GM18858 (cell line): Measurements from ENCODE around the gene AGFG2.

ENCODE experiments used
- ATAC-seq: cut with Tn5 transposase; IDR thresholded peaks from one replicate; pipeline ENCODE4 v1.9.1; 2021; ENCODE audit not compliant: unreplicated experiment

AGFG2 gene

DNA sequence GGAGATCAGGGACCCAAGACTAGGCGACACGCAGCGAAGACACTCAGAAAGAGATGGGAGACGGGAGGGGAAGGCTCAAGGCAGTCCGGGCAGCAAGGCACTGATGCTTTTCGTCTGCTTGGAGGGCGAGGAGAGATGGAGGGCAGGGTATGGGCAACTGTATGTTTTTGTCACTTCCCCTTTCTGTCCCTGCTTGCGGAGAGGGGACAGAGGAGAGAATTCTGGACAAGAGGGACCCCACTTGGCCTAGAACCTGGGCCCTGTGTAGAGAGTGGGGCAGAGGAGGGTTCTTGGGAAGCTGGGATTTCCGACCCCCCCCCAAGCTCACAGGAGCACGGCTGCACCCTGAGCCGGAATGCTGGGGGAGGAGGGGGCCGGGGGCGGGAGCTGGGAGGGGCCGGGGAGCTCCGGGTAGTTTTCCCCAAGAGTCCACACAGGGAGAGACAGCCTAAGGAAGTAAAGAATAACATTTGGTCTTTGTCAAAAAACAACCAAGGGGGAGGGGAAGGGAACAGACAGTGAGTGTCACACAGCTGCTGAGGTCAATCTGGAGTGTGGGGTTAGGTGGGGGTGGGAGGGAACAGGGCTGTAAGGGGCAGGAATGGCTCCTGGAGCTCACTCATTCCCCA lies 45.2 kb downstream of the AGFG2 start:
- no peak for ATAC-seq

GRCh38 chr7:100584683-100585510 lies 45.9 kb downstream of the AGFG2 start:
- no peak for ATAC-seq

GRCh38 chr7:100585511-100586265 lies 46.7 kb downstream of the AGFG2 start, which contains the start of gene LRCH4:
TSS of gene LRCH4 (minus strand) at chr7:100586129. CDS start at chr7:100586100, 29 bp downstream.
- peak; percentile 10 for ATAC-seq

- peak; percentile 75 for ATAC-seq
Measured at GRCh38 chr7:100586266-100587025, 47.4 kb downstream of the AGFG2 start, which contains the start of gene FBXO24. TSS of gene FBXO24 (plus strand) at chr7:100586328. CDS start at chr7:100586626, 298 bp downstream.

- no peak for ATAC-seq
Measured at GRCh38 chr7:100588438-100588837, 49.4 kb downstream of the AGFG2 start.

DNA sequence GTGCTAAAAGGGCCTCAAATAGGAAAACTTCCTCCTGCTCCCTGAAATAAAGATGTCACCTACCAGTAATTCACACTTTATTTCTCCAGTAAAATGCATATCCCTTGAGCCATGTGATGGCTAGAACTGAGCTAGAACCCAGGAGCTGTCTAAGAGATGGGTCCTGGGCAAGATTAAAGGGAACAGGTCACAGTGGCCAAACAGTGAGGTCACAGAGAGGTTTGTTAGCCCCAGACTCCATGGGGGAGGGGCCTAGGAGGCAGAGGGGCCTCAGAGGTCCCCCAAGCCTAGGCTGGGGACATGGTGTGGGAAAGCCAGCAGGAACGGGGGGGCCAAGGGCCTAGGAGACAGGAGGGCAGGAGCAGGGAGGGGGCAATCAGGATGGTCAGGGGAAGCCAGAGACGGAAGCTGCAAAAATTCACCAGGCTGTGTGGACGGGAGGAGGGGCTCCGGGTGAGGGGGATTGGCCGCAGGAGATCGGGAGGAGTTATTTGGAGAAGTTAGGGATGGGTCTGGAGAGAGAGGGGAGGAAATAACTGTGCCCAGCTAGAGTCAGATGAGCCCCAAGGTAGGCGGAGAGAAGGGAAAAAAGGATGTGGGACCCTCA lies 50.4 kb downstream of the AGFG2 start:
- no peak for ATAC-seq

- no peak for ATAC-seq
Measured at GRCh38 chr7:100590077-100590737, 51.2 kb downstream of the AGFG2 start.

DNA sequence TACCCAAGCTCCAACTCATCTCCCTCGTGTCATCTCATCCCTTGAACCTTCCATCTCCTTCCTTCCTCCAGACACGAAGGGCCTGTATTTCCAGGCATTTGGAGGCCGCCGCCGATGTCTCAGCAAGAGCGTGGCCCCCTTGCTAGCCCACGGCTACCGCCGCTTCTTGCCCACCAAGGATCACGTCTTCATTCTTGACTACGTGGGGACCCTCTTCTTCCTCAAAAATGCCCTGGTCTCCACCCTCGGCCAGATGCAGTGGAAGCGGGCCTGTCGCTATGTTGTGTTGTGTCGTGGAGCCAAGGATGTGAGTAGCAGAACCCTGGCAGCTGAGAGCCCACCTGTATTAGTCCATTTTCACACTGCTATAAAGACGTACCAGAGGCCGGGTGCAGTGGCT lies 52.6 kb downstream of the AGFG2 start:
- no peak for ATAC-seq

DNA sequence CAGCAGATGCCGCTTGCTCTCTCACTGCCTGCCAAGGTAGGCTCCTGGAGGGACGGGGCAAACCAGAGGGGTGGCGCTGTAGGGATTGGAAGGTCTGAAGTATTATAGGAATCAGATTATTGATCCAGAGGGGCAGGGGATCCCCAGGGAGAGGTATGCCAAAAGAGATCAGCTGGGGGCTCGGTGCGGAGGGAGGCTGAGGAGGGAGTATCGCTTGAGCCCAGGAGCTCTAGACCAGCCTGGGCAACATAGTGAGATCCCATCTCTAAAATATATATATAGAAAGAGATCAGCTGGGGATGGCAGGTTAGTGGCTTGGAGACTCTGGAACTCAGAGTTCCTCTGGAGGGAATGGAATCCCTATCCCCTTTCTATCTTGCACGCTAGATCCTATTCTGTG lies 56.2 kb downstream of the AGFG2 start:
- ATAC-seq: no peak

- ATAC-seq: no peak
Measured at GRCh38 chr7:100598425-100598824, 59.4 kb downstream of the AGFG2 start.

DNA sequence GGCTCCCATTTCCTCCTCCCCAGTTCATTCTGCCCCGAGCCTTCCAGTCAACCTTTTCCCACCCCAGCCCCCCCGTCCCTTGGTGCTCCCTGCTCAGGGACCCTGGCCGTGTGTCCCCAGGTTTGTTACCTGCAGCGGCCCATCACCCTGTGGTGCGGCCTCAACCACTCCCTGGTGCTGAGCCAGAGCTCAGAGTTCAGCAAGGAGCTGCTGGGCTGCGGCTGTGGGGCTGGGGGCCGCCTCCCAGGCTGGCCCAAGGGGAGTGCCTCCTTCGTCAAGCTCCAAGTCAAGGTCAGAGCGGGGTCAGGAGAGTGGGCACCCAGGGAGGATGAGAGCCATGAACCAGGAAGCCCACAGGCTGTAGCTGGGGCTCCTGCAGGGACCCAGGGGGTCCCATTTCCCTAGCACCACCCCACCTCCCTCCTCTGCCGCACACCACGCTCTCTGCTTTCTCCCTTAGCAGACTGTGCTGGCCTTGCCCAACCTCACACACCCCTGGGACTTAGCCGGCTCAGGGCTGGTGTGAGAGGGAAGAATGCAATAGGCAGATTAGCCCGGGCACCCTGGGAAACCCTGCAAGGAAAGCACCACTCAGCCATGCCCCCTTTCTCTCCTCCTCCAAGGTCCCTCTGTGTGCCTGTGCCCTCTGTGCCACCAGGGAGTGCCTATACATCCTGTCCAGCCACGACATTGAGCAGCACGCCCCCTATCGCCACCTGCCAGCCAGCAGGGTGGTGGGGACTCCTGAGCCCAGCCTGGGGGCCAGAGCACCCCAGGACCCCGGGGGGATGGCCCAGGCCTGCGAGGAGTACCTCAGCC lies 61.1 kb downstream of the AGFG2 start:
- ATAC-seq: no peak

DNA sequence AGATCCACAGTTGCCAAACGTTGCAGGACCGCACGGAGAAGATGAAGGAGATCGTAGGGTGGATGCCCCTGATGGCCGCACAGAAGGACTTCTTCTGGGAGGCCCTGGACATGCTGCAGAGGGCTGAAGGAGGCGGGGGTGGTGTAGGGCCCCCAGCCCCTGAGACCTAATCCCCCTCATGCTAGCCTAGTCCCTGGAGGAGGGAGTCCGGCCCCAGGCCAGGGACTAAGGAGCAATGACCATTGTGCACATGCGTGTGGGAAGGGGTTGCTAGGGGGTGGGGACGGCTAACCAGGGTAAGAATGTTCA lies 61.7 kb downstream of the AGFG2 start:
- ATAC-seq: no peak

GRCh38 chr7:100602889-100603725 lies 64.1 kb downstream of the AGFG2 start:
- no peak for ATAC-seq

GRCh38 chr7:100603726-100604027 lies 64.7 kb downstream of the AGFG2 start:
- ATAC-seq: no peak

DNA sequence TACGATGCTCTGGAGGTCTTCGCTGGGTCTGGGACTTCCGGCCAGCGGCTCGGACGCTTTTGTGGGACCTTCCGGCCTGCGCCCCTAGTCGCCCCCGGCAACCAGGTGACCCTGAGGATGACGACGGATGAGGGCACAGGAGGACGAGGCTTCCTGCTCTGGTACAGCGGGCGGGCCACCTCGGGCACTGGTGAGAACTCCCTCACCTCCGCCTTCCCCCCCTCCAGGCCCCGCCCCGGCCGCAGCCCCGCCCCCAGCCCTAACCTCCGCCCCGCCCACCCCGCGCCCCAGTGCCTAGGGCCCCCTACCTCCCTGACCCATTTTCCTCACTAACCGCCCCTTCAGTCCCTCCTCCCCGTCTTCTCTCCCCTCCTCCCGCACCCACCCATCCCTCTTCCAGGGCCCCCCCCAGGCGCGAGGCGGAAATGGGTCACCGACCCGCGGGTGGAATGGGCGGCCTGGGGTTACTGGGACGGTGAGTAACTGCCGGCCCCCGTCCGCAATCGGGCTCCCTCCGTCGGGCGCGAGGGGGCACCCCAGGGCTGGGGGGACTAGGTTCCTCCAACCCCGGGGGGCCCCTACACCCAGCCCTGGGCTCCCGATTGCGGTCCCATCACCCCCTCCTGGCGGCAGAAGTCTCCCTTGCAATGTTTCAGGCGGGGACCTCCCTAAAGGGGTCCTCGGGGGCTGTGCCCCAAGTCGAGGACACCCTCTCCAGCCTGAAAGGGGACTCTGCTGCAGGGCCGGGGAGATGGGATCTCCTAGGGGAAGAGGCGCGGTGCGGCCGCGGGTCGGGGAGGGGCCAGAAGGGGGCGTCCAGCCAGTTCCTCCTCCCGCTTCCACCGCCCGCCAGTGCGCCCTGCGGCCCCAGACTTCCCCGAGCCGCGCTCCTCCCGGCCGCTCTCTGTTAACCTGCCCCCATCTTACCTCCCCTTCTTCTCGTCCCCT lies 65.3 kb downstream of the AGFG2 start:
- no peak for ATAC-seq

DNA sequence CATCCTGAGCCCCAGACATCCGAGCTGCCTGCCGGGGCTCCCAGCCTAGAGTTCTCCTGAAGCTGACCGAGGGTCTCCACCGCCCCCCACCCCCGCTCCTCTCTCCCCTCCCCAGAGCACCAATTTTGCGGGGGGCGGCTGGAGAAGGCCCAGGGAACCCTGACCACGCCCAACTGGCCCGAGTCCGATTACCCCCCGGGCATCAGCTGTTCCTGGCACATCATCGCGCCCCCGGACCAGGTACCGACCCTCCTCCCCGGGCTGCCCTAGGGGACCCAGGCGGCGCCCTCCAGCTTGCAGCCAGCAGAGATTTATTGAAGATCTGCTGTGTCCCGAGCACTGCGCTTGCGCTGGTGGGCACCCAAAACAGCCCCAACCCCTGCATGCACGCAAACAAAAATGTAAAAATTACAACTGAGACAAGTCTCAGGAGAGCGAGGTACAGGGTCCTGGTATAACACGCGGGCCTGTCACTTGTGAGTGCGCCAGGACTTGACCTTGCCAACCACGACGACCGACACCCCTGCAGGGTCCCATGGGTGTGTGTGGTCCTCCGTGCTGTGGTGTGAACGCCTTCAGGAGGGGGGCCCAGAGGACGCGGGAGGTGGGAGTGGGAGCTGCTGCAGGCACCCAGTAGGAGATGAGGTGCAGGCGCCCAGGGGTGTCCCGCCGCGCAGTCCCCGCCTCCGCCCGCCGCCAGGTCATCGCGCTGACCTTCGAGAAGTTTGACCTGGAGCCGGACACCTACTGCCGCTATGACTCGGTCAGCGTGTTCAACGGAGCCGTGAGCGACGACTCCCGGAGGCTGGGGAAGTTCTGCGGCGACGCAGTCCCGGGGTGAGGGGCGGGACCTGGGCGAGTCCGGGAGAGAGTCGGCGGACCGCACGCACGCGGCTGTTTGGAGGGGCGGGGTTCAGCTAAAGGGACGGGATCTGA lies 66.2 kb downstream of the AGFG2 start:
- ATAC-seq: no peak
